ENCODE data around the gene NOC3L.
A peak's percentile ranks its signal among the peaks of the same experiment; 100 is the strongest.
"Not testable (repeated sequence)": the region's sequence is repeated elsewhere in the genome, so short reads cannot be mapped to it uniquely, and the experiment has no call there.

Gene NOC3L

GRCh38 chr10:94403380-94404213 lies 40.9 kb upstream of the NOC3L start:
- H3K4me3 ChIP-seq (ENCODE audit: low read length): peak overlapping the region; percentile 88
- peak; percentile 64 for DNase-seq (ENCODE audit: low read depth)
- no peak for TF ChIP-seq CTCF (conservative IDR thresholded peaks at IDR 0.05; ENCODE audit: low read length)

GRCh38 chr10:94402843-94403379 lies 40.2 kb upstream of the NOC3L start:
- H3K4me3 ChIP-seq (ENCODE audit: low read length): peak overlapping the region; percentile 88
- no peak for TF ChIP-seq CTCF (conservative IDR thresholded peaks at IDR 0.05; ENCODE audit: low read length)
- peak; percentile 30 for DNase-seq (ENCODE audit: low read depth)

GRCh38 chr10:94402204-94402842 lies 39.6 kb upstream of the NOC3L start, which contains the start of gene TBC1D12:
TSS of gene TBC1D12 (plus strand) at chr10:94402541. CDS start at chr10:94402614, 73 bp downstream.
- no peak for TF ChIP-seq CTCF (conservative IDR thresholded peaks at IDR 0.05; ENCODE audit: low read length)
- H3K4me3 ChIP-seq (ENCODE audit: low read length): peak within 1 kb of the TSS; percentile 88
- DNase-seq (ENCODE audit: low read depth): peak; percentile 96

- H3K4me3 ChIP-seq (ENCODE audit: low read length): no peak overlapping the region
- no peak for DNase-seq (ENCODE audit: low read depth)
- no peak for TF ChIP-seq CTCF (conservative IDR thresholded peaks at IDR 0.05; ENCODE audit: low read length)
These were observed 36.0 kb upstream of the NOC3L start for GRCh38 chr10:94398762-94399161.

GRCh38 chr10:94397549-94398370 lies 35.0 kb upstream of the NOC3L start:
- no peak for TF ChIP-seq CTCF (conservative IDR thresholded peaks at IDR 0.05; ENCODE audit: low read length)
- H3K4me3 ChIP-seq (ENCODE audit: low read length): no peak overlapping the region
- DNase-seq (ENCODE audit: low read depth): peak; percentile 61

- not testable (repeated sequence) for DNase-seq (ENCODE audit: low read depth)
These were observed 29.4 kb upstream of the NOC3L start for GRCh38 chr10:94392117-94392516.

GRCh38 chr10:94385733-94386132 lies 23.0 kb upstream of the NOC3L start:
- DNase-seq (ENCODE audit: low read depth); H3K4me3 ChIP-seq (ENCODE audit: low read length): not testable (repeated sequence)

More at GRCh38 chr10:94392117-94392516, 29.4 kb upstream of the NOC3L start:
- H3K4me3 ChIP-seq (ENCODE audit: low read length): not testable (repeated sequence)
